Ovary (tissue), 9 donors: ENCODE results near the gene MRPL18. TPM values are rescaled to one million over a fixed set of nuclear protein-coding genes. Genes with fewer than 3 reads are reported as not detected.

Experiments used
- DNase-seq, 5 donors: peaks; one replicate each; pipeline ENCODE4 v3.0.0-alpha.2; 2019 to 2020
- H3K27ac ChIP-seq, 2 donors: fragments of 200-600 bp; one replicate each; pipeline versions ENCODE4 v1.5.1 to v1.8.0; 2019 to 2022
- H3K27me3 ChIP-seq: fragments of 200-600 bp; one replicate; pipeline ENCODE4 v1.8.0; 2022
- H3K36me3 ChIP-seq: fragments of 200-600 bp; sonication (generic); one replicate; pipeline ENCODE4 v1.5.1; 2019
- H3K4me1 ChIP-seq: one replicate; pipeline ENCODE4 v1.8.1; 2013; ENCODE audit warnings: mild to moderate bottlenecking, moderate library complexity; ENCODE audit not compliant: insufficient read depth
- H3K4me3 ChIP-seq: fragments of 200-600 bp; sonication (generic); one replicate; pipeline ENCODE4 v1.5.1; 2017
- H3K9me3 ChIP-seq, 2 donors: fragments of 200-600 bp in 1 of 2; sonication (generic) in 1 of 2; one replicate each; pipeline versions ENCODE4 v1.5.1 to v1.8.1; 2013 to 2019; ENCODE audit warnings: mild to moderate bottlenecking in 1 of 2, moderate library complexity in 1 of 2
- EP300 ChIP-seq: sonication (generic); formaldehyde crosslinking; IDR thresholded peaks from one replicate; pipeline ENCODE4 v1.6.1; 2017; ENCODE audit warnings: antibody characterized with exemption
- POLR2A ChIP-seq: fragments of 450-650 bp; IDR thresholded peaks from one replicate; pipeline ENCODE4 v1.6.1; 2017; ENCODE audit warnings: antibody characterized with exemption, mild to moderate bottlenecking, moderate library complexity
- WGBS, 3 donors: extraction: QIAGEN DNeasy Blood & Tissue Kit in 1 of 3; methylation state at CpG; one replicate each; pipeline versions ENCODE4 v1.1.5 to v1.1.7; 2013 to 2017; 5-methylcytosine and 5-hydroxymethylcytosine counted together
- intact Hi-C, 4 donors: fragments of 100-400 bp; cut with DNase I; formaldehyde crosslinking; loops; one replicate each; pipeline versions ENCODE4 v1.11.0 to v1.15.1; 2022 to 2023
- polyA plus RNA-seq, 2 donors: library from polyadenylated mRNA; stranded (reverse); fragments of 200-250 nt in 1 of 2; fragments of 350-450 nt in 1 of 2; fragmentation: Illumina TruSeq in 1 of 2; extraction: RNeasy Lipid Tissue Mini Kit (QIAGEN cat#74804) in 1 of 2; gene quantifications; one replicate each; pipeline ENCODE4 v1.2.3, GENCODE V29; 2013 to 2014
- total RNA-seq, 7 donors: library from RNA; depleted of rRNA in 2 of 7; stranded (reverse); fragments of >200 nt in 2 of 7; fragmentation: NEBNext Ultra II Directional in 3 of 7; extraction: Animal tissue kit (Norgen Biotek cat#: 25700) in 3 of 7; gene quantifications; one replicate each; pipeline versions ENCODE4 v1.1.0 to v1.2.4, GENCODE V29; 2016 to 2023
- TF ChIP-seq, protein P1 (sequence below), 3 donors: fragments of 450-650 bp in 2 of 3; fragments of 200-600 bp in 1 of 3; IDR thresholded peaks; one replicate each; pipeline versions ENCODE4 v1.5.1 to v1.8.0; 2016 to 2022; ENCODE audit warnings: antibody characterized with exemption in 3 of 3, mild to moderate bottlenecking in 1 of 3
- donor health status: DM: no; HTN: no; CAD: no; lungs with moderate emphysema.
- donor health status: DM: no; HTN: no; CAD: no.
- donor health status: Bipolar disorder and iron deficiency.
- donor health status: DM: yes; HTN: yes; CAD: no.
- donor health status: DM: no; HTN: no; CAD: no.
- donor health status: DM: yes; HTN: yes; CAD: no.

MRPL18 gene
- total and polyA plus RNA-seq, 9 donors: 51.0 to 112 (median 57.5) TPM

DNA sequence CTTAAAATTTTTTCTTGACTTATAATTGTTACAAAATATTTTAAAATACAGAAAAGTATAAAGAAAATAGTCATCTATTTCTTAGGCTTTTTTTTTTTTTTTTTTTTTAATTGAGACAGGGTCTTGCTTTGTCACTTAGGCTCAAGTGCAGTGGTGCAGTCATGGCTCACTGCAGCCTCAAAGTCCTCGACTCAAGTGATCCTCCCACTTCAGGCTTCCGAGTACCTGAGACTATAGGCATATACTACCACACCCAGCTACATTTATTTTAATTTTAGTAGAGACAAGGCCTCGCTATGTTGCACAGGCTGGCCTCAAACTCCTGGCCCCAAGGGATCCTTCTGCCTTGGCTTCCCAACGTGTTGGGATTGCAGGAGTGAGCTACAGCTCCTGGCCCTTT is 33.8 kb upstream of the MRPL18 start:
- Histone ChIP-seq H3K9me3 (no peaks in the 10 kb centered on the region), H3K27ac (no peak overlapping the region), H3K27me3 (no peaks in the 10 kb centered on the region), H3K4me3 (no peak overlapping the region), H3K4me1 (peaks cover 4% of the 10 kb centered on the region), H3K36me3 (no peaks in the 10 kb centered on the region)
- TF ChIP-seq POLR2A (no peak), EP300 (no peak)
- TF ChIP-seq, protein P1, sequence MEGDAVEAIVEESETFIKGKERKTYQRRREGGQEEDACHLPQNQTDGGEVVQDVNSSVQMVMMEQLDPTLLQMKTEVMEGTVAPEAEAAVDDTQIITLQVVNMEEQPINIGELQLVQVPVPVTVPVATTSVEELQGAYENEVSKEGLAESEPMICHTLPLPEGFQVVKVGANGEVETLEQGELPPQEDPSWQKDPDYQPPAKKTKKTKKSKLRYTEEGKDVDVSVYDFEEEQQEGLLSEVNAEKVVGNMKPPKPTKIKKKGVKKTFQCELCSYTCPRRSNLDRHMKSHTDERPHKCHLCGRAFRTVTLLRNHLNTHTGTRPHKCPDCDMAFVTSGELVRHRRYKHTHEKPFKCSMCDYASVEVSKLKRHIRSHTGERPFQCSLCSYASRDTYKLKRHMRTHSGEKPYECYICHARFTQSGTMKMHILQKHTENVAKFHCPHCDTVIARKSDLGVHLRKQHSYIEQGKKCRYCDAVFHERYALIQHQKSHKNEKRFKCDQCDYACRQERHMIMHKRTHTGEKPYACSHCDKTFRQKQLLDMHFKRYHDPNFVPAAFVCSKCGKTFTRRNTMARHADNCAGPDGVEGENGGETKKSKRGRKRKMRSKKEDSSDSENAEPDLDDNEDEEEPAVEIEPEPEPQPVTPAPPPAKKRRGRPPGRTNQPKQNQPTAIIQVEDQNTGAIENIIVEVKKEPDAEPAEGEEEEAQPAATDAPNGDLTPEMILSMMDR (IDR thresholded peaks at IDR 0.05): no peak
- DNase-seq: no peak
- WGBS, 3 donors: 86 to 88% (median 88%) methylated on average over 4 of the region's 4 CpGs
- intact Hi-C loops: loop anchor here in 1 of 4 donors (2.0 kb wide), 1 partner anchor 64 kb away; the partner anchor contains the start of gene SOD2

DNA sequence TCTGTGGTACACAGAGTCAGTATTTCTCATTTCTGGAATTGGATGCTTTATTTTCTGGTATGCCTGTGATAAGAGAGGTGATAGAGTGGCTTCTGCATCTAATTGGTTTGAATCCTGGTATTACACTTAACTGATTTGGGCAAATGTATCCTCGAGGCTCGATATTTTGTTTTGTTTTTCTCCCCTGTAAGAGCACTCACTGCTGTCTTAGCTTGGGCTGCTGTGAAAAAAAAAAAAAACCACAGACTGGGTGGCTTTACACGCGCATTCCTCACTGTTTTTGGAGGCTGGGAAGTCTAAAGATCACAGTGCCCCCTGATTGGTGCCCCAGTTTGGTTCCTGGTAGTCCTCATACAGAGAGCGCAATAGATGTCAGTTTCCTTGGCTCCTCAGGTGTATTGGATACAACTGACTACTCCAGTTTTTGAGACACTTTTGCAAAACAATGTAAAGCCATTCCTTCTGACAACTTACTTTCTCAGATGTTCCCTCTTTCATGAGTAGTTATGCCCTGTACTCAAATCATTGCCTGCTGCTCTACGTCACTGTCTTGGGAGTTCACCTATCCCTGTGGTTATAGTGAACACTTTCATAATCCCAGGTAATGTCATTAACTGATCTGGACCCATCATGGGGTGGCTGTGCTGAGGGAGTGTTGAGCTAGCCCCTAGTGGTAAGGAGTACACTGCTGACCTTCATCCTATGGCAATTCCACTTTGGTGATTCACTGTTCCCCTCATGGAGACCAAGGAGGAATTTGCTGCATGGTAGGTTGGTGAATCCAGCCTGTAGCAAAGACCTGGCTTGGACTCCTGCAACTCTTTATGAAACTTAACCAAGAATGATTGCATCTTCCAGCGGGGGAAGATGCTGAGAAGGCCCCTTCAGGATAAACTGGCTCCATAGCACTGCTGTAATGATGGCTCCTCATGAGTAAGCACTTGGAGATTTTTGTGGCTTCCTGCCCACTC is 32.0 kb upstream of the MRPL18 start:
- no peaks in the 10 kb centered on the region for H3K27me3 ChIP-seq
- 81 to 91% (median 84%) methylated on average over 7 of the region's 7 CpGs for WGBS, 3 donors
- H3K36me3 ChIP-seq: no peaks in the 10 kb centered on the region
- peaks cover 10% of the 10 kb centered on the region for H3K4me1 ChIP-seq
- TF ChIP-seq, protein P1 (IDR thresholded peaks at IDR 0.05): no peak
- no peaks in the 10 kb centered on the region for H3K9me3 ChIP-seq
- H3K4me3 ChIP-seq: no peak overlapping the region
- H3K27ac ChIP-seq: no peak overlapping the region
- intact Hi-C loops: no loop called here
- no peak for DNase-seq

DNA sequence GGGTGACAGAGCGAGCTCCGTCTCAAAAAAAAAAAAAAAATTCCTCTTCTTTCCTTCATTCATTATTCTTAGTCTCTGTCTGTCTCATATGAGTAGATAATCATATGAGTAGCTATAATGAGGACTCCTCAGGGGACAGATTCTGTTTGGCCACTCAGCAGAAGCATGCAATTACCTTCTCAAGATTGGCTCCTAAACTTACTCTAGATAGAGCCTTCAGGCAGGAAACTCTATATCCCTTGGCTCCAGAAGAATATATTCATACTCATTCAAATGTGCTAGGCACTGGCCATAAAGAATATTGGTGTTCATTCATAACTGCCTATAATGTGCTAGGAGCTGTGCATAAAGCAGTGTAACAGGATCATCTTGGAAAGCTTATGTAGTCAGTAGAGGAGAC is 30.6 kb upstream of the MRPL18 start:
- no peak overlapping the region for H3K4me3 ChIP-seq
- H3K27me3 ChIP-seq: no peaks in the 10 kb centered on the region
- WGBS, 3 donors: 56 to 66% (median 65%) methylated on average over 2 of the region's 2 CpGs
- intact Hi-C loops: loop anchor here in 1 of 4 donors (5.0 kb wide), 1 partner anchor 67 kb away; the partner anchor contains the start of gene SOD2
- no peaks in the 10 kb centered on the region for H3K36me3 ChIP-seq
- no peak for DNase-seq
- H3K9me3 ChIP-seq: no peaks in the 10 kb centered on the region
- no peak for TF ChIP-seq POLR2A
- TF ChIP-seq EP300: no peak
- TF ChIP-seq, protein P1 (IDR thresholded peaks at IDR 0.05): no peak
- no peak overlapping the region for H3K27ac ChIP-seq
- H3K4me1 ChIP-seq: peaks cover 12% of the 10 kb centered on the region

DNA sequence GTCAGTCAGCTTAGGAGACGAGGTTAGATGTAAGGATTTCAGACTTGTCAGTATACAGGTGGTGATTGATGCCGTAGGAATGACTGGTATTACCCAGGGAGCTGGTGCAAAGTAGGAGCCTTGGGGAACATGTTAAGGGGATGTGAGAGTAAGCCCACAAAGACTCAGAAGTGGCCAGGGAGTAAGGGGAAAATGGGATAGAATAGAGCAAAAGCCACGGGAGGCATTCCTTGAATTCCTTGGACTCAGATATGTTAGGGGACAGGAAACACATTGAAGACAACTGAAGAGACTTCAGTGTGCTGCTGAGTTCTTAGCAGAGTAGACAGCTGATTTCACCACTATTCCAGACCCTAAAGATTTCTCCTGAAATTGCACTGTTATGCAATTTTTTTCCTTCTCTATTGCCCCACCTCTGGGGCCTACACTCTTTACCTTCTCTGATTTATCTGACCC is 29.6 kb upstream of the MRPL18 start:
- Histone ChIP-seq H3K4me1 (peaks cover 12% of the 10 kb centered on the region), H3K36me3 (no peaks in the 10 kb centered on the region), H3K27me3 (no peaks in the 10 kb centered on the region), H3K27ac (no peak overlapping the region), H3K9me3 (no peaks in the 10 kb centered on the region), H3K4me3 (no peak overlapping the region)
- TF ChIP-seq, protein P1 (IDR thresholded peaks at IDR 0.05): no peak
- no peak for TF ChIP-seq EP300
- TF ChIP-seq POLR2A: no peak
- WGBS, 3 donors: 43 to 47% (median 47%) methylated on average over 3 of the region's 3 CpGs
- intact Hi-C loops: loop anchor here in 1 of 4 donors (5.0 kb wide), 1 partner anchor 68 kb away; the partner anchor contains the start of gene SOD2
- no peak for DNase-seq
